Epidermal melanocyte (primary cell): ENCODE results near the gene TBX21.
"Not testable (repeated sequence)": the region's sequence is repeated elsewhere in the genome, so short reads cannot be mapped to it uniquely, and the experiment has no call there.

Source experiments
- DNase-seq: peaks from one replicate; pipeline ENCODE4 v3.0.0; 2011; ENCODE audit warnings: low spot score; ENCODE audit not compliant: insufficient read length

Gene TBX21

DNA sequence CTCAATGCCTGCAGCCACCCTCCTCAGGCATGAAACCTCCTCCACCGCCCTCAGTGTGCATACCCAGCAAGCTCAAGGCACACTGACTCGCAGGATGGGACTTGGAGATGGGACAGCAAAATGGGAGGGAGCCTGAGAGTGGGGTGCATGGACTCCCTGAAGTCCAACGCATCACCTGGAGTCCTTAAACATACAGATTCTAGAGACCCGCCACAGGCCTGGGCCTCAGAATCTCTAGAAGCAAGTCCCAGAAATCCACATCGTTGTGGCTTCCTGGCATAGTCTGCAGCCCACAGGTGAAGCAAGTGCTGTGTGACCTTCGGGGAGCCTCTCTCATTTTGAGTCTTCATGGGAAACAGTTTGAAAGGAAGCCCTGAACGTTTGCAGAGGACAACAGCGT is 3.6 kb upstream of the TBX21 start:
- DNase-seq, result no peak

GRCh38 chr17:47730681-47731080 is 2.4 kb upstream of the TBX21 start:
- DNase-seq, result no peak

GRCh38 chr17:47731396-47731795 is 1.6 kb upstream of the TBX21 start:
- DNase-seq, result no peak

GRCh38 chr17:47732399-47733046 is 513 bp upstream of the TBX21 start:
- no peak for DNase-seq

- no peak for DNase-seq
These were observed 806 bp downstream of the TBX21 start for GRCh38 chr17:47733674-47734410.

DNA sequence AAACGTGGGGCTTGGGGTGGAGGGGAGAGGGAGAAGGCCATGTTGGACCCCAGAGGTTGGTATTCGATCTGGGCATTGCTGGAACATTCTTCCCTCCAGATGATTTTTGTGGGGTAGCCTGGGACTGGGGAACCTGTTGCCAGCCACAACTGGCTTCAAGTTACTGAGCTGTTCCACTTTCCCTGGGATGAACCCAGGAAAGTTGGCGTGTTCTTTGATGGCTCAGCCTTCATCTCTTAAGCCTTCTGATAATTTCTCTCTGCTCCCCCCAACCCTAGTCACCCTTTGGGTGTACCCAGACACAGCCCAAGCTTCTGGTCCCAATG is 2.1 kb downstream of the TBX21 start:
- no peak for DNase-seq

GRCh38 chr17:47735536-47736011 is 2.5 kb downstream of the TBX21 start:
- no peak for DNase-seq

- no peak for DNase-seq
These were observed 3.8 kb downstream of the TBX21 start for GRCh38 chr17:47736501-47737495.

DNA sequence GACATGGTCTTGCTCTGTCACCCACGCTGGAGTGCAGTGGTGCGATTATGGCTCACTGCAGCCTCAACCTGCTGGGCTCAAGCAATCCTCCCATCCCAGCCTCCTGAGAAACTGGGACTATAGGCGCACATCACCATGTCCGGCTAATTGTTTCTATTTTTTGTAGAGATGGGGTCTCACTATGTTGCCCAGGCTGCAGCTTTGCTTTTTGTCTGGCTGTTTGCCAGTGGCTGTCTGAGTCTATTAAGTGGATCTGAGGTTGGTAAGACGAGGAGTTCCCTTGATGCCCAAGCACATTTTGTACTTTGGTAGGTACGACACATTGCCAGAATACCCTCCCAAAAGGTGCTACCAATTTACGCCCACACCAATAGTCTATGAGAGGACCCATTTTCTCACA is 5.1 kb downstream of the TBX21 start:
- no peak for DNase-seq

- DNase-seq, result no peak
These were observed 6.1 kb downstream of the TBX21 start for GRCh38 chr17:47739150-47739549.

DNA sequence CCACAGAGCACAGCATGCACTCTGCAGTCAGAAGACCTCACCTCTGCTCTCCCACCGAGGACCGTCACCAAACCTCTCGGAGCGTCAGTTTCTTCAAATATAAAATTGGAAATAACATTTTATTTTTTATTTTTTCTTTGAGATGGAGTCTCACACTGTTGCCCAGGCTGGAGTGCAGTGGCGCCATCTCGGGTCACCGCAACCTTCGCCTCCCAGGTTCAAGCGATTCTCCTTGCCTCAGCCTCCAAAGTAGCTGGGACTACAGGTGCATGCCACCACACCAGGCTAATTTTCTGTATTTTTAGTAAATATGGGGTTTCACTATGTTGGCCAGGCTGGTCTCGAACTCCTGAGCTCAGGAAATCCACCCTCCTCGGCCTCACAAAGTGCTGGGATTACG is 6.9 kb downstream of the TBX21 start:
- not testable (repeated sequence) for DNase-seq

GRCh38 chr17:47741109-47741792 is 8.2 kb downstream of the TBX21 start:
- DNase-seq, result no peak

GRCh38 chr17:47741793-47742145 is 8.7 kb downstream of the TBX21 start:
- DNase-seq, result no peak

DNA sequence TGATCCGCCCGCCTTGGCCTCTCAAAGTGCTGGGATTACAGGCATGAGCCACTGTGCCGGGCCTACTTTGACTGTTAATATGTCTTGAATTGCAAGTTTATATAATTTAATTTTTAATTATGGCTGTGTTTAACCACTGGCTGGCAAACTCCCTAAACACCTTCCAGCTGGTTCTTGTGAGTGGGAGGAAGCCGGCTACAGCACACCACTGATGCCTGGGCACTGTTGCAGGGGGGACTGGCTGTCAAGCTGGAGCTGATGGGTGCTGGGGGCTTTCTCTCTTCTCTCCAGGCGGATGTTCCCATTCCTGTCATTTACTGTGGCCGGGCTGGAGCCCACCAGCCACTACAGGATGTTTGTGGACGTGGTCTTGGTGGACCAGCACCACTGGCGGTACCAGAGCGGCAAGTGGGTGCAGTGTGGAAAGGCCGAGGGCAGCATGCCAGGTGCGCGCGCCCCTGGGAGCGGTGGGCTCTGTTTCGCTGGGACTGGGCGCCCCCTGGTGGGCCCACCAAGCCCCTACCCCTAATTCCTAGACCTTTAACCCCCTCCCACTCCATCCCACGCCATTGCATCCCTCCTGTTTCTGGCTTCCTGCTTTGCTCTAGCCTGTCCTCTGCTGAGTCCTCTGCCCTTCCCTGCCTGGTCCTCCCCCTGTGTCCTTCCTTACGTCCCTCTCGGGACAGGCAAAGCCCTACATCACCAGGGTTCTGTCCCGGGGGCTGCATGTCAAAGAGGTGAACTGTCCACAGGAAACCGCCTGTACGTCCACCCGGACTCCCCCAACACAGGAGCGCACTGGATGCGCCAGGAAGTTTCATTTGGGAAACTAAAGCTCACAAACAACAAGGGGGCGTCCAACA is 9.5 kb downstream of the TBX21 start:
- DNase-seq, result no peak

DNA sequence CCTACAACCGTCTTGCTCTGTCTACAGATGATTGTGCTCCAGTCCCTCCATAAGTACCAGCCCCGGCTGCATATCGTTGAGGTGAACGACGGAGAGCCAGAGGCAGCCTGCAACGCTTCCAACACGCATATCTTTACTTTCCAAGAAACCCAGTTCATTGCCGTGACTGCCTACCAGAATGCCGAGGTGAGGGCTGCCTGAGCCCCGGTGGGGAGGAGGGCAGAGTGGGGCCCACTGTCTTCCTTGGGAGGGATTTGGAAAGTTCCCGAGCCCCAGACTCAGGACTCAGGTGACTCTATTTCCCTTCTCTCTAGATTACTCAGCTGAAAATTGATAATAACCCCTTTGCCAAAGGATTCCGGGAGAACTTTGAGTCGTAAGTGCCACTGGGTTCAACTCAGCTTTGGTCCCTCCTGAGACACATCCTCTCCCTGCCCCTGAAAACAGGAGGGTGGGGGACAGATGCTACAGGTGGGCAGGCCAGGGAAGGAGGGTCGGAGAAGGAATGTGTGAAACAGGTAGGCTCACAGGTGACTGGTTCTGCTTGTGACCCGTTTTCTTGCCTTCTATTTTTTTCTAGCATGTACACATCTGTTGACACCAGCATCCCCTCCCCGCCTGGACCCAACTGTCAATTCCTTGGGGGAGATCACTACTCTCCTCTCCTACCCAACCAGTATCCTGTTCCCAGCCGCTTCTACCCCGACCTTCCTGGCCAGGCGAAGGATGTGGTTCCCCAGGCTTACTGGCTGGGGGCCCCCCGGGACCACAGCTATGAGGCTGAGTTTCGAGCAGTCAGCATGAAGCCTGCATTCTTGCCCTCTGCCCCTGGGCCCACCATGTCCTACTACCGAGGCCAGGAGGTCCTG is 11.4 kb downstream of the TBX21 start:
- DNase-seq, result no peak

GRCh38 chr17:47745037-47745380 is 12.0 kb downstream of the TBX21 start:
- DNase-seq, result no peak

GRCh38 chr17:47751471-47751870 is 18.4 kb downstream of the TBX21 start:
- no peak for DNase-seq

DNA sequence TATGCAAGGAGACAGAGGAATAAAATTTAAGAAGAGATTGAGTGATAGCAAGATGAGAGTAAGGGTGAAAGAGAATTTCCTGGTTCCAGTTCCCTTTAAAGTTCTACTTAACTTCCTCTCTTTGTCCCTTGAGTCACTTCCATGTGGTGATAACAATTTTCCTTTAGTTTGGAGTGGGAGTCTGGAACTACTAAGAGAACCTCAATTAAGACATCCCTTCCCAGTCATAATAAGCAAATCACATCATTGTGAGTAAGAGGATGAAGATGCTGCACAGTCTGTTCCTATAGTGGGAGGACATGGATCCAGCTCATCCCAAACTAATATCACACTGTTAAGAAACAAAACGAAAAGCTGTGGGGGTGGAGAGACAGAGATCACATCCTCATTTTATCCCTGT is 24.4 kb downstream of the TBX21 start:
- no peak for DNase-seq

DNA sequence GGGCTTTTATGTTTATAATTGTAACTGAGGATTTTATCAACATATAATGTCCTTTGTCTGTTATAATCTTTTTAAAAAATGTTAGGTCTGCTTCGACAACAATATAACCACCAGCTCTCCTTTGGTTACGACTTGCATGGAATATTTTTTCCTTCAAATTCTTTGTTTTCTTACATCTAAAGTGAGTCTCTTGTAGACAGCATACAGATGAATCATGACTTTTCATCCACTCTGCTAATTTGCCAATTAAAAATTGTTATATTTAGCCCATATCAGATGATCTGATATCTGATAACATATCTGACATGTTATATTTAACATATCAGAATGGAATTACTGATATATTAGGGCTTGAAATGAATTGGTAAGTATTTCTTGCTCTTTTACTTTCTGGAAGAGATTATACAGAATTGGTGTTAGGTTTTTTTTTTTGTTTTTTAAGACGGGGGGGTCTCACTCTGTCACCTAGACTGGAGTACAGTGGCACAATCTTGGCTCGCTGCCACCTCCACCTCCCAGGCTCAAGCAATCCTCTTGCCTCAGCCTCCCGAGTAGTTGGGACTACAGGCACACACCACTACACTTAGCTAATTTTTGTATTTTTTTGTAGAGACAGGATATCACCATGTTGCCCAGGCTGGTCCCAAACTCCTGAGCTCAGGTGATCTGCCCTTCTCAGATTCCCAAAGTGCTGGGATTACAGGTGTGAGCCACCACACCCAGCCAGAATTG is 27.5 kb downstream of the TBX21 start:
- DNase-seq, result no peak
